ENCODE data around the gene TIAM2.

- TF ChIP-seq CTCF (IDR thresholded peaks at IDR 0.05) (no peak), POLR2A (IDR thresholded peaks at IDR 0.05) (no peak)
Observed at GRCh38 chr6:155064303-155064702, 69.2 kb downstream of the TIAM2 start.
